ENCODE data around the gene CLDN19.

CLDN19 gene

GRCh38 chr1:42743317-42744147, 3.5 kb upstream of the CLDN19 start:
- TF ChIP-seq ZFX (IDR thresholded peaks at IDR 0.05) (no peak), CTCF (conservative IDR thresholded peaks at IDR 0.05) (no peak)
- no peak overlapping the region for H3K27ac ChIP-seq

- no peak overlapping the region for H3K27ac ChIP-seq
- no peak for TF ChIP-seq ZFX (IDR thresholded peaks at IDR 0.05)
- no peak for TF ChIP-seq CTCF (conservative IDR thresholded peaks at IDR 0.05)
Measured at GRCh38 chr1:42742617-42743316, 2.7 kb upstream of the CLDN19 start.

- no peak for TF ChIP-seq CTCF (conservative IDR thresholded peaks at IDR 0.05)
- no peak for TF ChIP-seq ZFX (IDR thresholded peaks at IDR 0.05)
- H3K27ac ChIP-seq: no peak overlapping the region
Measured at GRCh38 chr1:42742141-42742540, 2.1 kb upstream of the CLDN19 start.

GRCh38 chr1:42741706-42742105, 1.7 kb upstream of the CLDN19 start:
- TF ChIP-seq ZFX (IDR thresholded peaks at IDR 0.05) (no peak), CTCF (conservative IDR thresholded peaks at IDR 0.05) (no peak)
- no peak overlapping the region for H3K27ac ChIP-seq

GRCh38 chr1:42740851-42741580, 980 bp upstream of the CLDN19 start:
- TF ChIP-seq CTCF (conservative IDR thresholded peaks at IDR 0.05) (no peak), ZFX (IDR thresholded peaks at IDR 0.05) (no peak)
- no peak overlapping the region for H3K27ac ChIP-seq

- H3K27ac ChIP-seq: no peak overlapping the region
- TF ChIP-seq ZFX (IDR thresholded peaks at IDR 0.05): no peak
- no peak for TF ChIP-seq CTCF (conservative IDR thresholded peaks at IDR 0.05)
Measured at GRCh38 chr1:42738678-42739226, 1.3 kb downstream of the CLDN19 start.

Data from C4-2B (cell line).